ENCODE results near the gene HERC5.
"Not testable (repeated sequence)": the region's sequence is repeated elsewhere in the genome, so short reads cannot be mapped to it uniquely, and the experiment has no call there.

HERC5 gene

GRCh38 chr4:88429401-88429800 lies 27.5 kb upstream of the HERC5 start:
- H3K27me3 ChIP-seq (ENCODE audit: insufficient read depth, low read depth, severe bottlenecking), result no peaks in the 10 kb centered on the region
- no peaks in the 10 kb centered on the region for H3K36me3 ChIP-seq
- H3K9me3 ChIP-seq (ENCODE audit: severe bottlenecking), result no peaks in the 10 kb centered on the region
- TF ChIP-seq, protein P1, sequence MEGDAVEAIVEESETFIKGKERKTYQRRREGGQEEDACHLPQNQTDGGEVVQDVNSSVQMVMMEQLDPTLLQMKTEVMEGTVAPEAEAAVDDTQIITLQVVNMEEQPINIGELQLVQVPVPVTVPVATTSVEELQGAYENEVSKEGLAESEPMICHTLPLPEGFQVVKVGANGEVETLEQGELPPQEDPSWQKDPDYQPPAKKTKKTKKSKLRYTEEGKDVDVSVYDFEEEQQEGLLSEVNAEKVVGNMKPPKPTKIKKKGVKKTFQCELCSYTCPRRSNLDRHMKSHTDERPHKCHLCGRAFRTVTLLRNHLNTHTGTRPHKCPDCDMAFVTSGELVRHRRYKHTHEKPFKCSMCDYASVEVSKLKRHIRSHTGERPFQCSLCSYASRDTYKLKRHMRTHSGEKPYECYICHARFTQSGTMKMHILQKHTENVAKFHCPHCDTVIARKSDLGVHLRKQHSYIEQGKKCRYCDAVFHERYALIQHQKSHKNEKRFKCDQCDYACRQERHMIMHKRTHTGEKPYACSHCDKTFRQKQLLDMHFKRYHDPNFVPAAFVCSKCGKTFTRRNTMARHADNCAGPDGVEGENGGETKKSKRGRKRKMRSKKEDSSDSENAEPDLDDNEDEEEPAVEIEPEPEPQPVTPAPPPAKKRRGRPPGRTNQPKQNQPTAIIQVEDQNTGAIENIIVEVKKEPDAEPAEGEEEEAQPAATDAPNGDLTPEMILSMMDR (IDR thresholded peaks at IDR 0.05; ENCODE audit: low read depth, low read length), result no peak
- DNase-seq, result no peak
- H3K27ac ChIP-seq, result no peak overlapping the region
- H3K4me3 ChIP-seq (ENCODE audit: low read depth, low read length), result no peak overlapping the region

GRCh38 chr4:88435987-88436693 lies 20.8 kb upstream of the HERC5 start:
- Histone ChIP-seq H3K9me3 (ENCODE audit: severe bottlenecking) (no peaks in the 10 kb centered on the region), H3K4me3 (ENCODE audit: low read depth, low read length) (no peak overlapping the region), H3K36me3 (no peaks in the 10 kb centered on the region), H3K27me3 (ENCODE audit: insufficient read depth, low read depth, severe bottlenecking) (no peaks in the 10 kb centered on the region), H3K27ac (no peak overlapping the region)
- DNase-seq, result no peak
- TF ChIP-seq, protein P1 (IDR thresholded peaks at IDR 0.05; ENCODE audit: low read depth, low read length), result no peak

DNA sequence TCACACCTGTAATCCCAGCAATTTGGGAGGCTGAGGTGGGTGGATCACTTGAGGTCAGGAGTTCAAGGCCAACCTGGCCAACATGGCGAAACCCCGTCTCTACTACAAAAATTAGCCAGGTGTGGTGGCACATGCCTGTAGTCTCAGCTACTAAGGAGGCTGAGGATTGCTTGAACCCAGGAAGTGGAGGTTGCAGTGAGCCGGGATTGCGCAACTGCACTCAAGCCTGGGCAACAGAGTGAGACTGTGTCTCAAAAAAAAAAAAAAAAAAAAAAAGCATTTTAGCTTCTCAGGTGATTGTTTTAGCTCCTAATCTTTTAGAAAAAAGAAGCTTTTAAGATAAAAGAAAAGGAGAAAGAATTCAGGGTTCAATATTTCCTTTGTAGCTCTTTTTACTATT lies 19.0 kb upstream of the HERC5 start:
- H3K27me3 ChIP-seq (ENCODE audit: insufficient read depth, low read depth, severe bottlenecking); H3K9me3 ChIP-seq (ENCODE audit: severe bottlenecking); DNase-seq; H3K4me3 ChIP-seq (ENCODE audit: low read depth, low read length); H3K36me3 ChIP-seq; H3K27ac ChIP-seq: not testable (repeated sequence)

- Histone ChIP-seq H3K4me3 (ENCODE audit: low read depth, low read length) (no peak overlapping the region), H3K27me3 (ENCODE audit: insufficient read depth, low read depth, severe bottlenecking) (no peaks in the 10 kb centered on the region), H3K27ac (no peak overlapping the region), H3K36me3 (no peaks in the 10 kb centered on the region), H3K9me3 (ENCODE audit: severe bottlenecking) (no peaks in the 10 kb centered on the region)
- DNase-seq, result no peak
- TF ChIP-seq, protein P1 (IDR thresholded peaks at IDR 0.05; ENCODE audit: low read depth, low read length), result no peak
These were observed 17.7 kb upstream of the HERC5 start for GRCh38 chr4:88439161-88439760.

GRCh38 chr4:88440146-88440545 lies 16.8 kb upstream of the HERC5 start:
- no peaks in the 10 kb centered on the region for H3K9me3 ChIP-seq (ENCODE audit: severe bottlenecking)
- no peaks in the 10 kb centered on the region for H3K36me3 ChIP-seq
- no peaks in the 10 kb centered on the region for H3K27me3 ChIP-seq (ENCODE audit: insufficient read depth, low read depth, severe bottlenecking)
- no peak for DNase-seq
- no peak overlapping the region for H3K4me3 ChIP-seq (ENCODE audit: low read depth, low read length)
- H3K27ac ChIP-seq, result no peak overlapping the region
- TF ChIP-seq, protein P1 (IDR thresholded peaks at IDR 0.05; ENCODE audit: low read depth, low read length), result no peak

DNA sequence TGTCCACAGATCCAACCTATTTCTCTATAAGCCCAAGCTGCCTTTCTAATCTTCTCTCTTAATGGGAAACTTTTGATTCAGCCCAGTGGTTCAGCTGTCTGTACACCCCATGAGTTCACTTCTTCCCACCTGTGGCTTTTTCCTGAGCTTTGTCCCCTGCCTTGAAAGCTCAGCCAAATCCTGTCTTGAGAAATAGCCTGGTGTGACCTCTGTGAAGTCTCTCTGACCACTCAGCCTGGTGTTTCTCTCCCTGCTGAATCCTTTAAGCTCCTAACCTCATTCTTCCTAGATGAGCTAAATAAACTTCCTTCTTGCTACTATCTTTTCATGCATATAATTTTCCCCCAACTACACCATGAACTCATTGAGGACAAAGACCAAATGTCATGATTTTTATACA lies 15.2 kb upstream of the HERC5 start:
- TF ChIP-seq, protein P1 (IDR thresholded peaks at IDR 0.05; ENCODE audit: low read depth, low read length), result no peak
- H3K36me3 ChIP-seq, result no peaks in the 10 kb centered on the region
- no peak overlapping the region for H3K4me3 ChIP-seq (ENCODE audit: low read depth, low read length)
- no peaks in the 10 kb centered on the region for H3K27me3 ChIP-seq (ENCODE audit: insufficient read depth, low read depth, severe bottlenecking)
- H3K9me3 ChIP-seq (ENCODE audit: severe bottlenecking), result no peaks in the 10 kb centered on the region
- peak; percentile 49 for DNase-seq
- no peak overlapping the region for H3K27ac ChIP-seq
